Hepatocyte (in vitro differentiated cells): ENCODE data around the gene TNFRSF1A.

Experiments used
- EZH2phosphoT487 ChIP-seq: fragments of 200-600 bp; sonication (generic); IDR thresholded peaks from one replicate; pipeline ENCODE4 v1.6.1; 2018; ENCODE audit warnings: antibody characterized with exemption, mild to moderate bottlenecking, low read depth, moderate library complexity; ENCODE audit not compliant: unreplicated experiment, severe bottlenecking
- TF ChIP-seq, protein P1 (sequence below): fragments of 200-600 bp; sonication (generic); IDR thresholded peaks from 2 replicates; pipeline ENCODE4 v1.5.1; 2016; ENCODE audit warnings: antibody characterized with exemption, mild to moderate bottlenecking; ENCODE audit not compliant: poor library complexity

DNA sequence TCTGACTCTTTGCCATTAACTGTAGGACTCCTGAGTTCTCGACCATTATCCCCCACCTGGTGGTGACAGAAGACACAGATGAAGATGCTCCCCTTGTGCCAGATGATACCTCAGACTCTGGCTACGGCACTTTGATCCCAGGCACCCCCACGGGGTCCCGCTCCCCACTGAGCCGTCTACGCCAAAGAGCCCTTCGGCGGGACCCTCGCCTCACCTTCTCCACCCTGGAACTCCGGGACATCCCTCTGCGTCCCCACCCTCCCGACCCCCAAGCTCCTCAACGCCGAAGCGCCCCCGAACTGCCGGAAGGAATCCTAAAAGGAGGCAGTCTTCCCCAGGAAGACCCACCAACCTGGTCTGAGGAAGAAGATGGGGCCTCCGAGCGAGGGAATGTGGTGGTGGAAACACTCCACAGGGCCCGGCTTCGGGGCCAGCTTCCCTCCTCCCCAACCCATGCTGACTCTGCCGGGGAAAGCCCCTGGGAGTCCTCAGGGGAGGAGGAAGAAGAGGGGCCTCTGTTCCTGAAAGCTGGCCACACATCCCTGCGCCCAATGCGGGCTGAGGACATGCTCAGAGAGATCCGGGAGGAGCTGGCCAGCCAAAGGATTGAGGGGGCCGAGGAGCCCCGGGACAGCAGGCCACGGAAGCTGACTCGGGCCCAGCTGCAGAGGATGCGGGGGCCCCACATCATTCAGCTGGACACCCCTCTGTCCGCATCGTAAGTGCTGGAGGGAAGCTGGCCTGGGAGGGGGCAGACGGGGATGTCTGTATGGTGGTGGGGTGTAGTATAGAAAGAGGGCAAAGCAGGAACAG lies 14.4 kb downstream of the TNFRSF1A start:
- no peak for TF ChIP-seq EZH2phosphoT487
- TF ChIP-seq, protein P1, sequence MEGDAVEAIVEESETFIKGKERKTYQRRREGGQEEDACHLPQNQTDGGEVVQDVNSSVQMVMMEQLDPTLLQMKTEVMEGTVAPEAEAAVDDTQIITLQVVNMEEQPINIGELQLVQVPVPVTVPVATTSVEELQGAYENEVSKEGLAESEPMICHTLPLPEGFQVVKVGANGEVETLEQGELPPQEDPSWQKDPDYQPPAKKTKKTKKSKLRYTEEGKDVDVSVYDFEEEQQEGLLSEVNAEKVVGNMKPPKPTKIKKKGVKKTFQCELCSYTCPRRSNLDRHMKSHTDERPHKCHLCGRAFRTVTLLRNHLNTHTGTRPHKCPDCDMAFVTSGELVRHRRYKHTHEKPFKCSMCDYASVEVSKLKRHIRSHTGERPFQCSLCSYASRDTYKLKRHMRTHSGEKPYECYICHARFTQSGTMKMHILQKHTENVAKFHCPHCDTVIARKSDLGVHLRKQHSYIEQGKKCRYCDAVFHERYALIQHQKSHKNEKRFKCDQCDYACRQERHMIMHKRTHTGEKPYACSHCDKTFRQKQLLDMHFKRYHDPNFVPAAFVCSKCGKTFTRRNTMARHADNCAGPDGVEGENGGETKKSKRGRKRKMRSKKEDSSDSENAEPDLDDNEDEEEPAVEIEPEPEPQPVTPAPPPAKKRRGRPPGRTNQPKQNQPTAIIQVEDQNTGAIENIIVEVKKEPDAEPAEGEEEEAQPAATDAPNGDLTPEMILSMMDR = no peak
